HepG2 (cell line): ENCODE measurements around the gene COPS8. TPM values are rescaled to one million over a fixed set of nuclear protein-coding genes. Genes with fewer than 3 reads are reported as not detected.
A peak's percentile ranks its signal among the peaks of the same experiment; 100 is the strongest.

Source experiments
- HNRNPL ChIP-seq: fragments of 200-400 bp; formaldehyde crosslinking; IDR thresholded peaks from 2 replicates; pipeline ENCODE4 v1.6.1; 2017; ENCODE audit warnings: mild to moderate bottlenecking, low read depth, low read length
- MIER3 ChIP-seq: IDR thresholded peaks from 2 replicates; pipeline ENCODE4 v1.6.1; 2016; ENCODE audit warnings: missing compliant biosample characterization, borderline replicate concordance
- RBAK ChIP-seq: sonication (generic); formaldehyde crosslinking; IDR thresholded peaks from 2 replicates; pipeline ENCODE4 v1.5.1; 2020; ENCODE audit warnings: mild to moderate bottlenecking, missing genetic modification reagents
- ZHX2 ChIP-seq, 2 experiments: sonication (generic) in 1 of 2; formaldehyde crosslinking in 1 of 2; IDR thresholded peaks; 2 replicates each; pipeline versions ENCODE4 v1.6.1 to v1.9.0; 2014 to 2022; ENCODE audit warnings: antibody characterized with exemption in 1 of 2, borderline replicate concordance in 1 of 2, inconsistent platforms in 1 of 2, low read depth in 1 of 2, missing genetic modification reagents in 1 of 2
- ZNF230 ChIP-seq: sonication (generic); formaldehyde crosslinking; IDR thresholded peaks from 2 replicates; pipeline ENCODE4 v1.4.0; 2020; ENCODE audit warnings: mild to moderate bottlenecking, missing genetic modification reagents
- ZNF691 ChIP-seq: sonication (generic); formaldehyde crosslinking; IDR thresholded peaks from 2 replicates; pipeline ENCODE4 v1.4.0; 2020; ENCODE audit warnings: missing genetic modification reagents, low read depth, mild to moderate bottlenecking, borderline replicate concordance
- ZNF703 ChIP-seq: sonication (generic); formaldehyde crosslinking; IDR thresholded peaks from 2 replicates; pipeline ENCODE4 v1.5.1; 2020; ENCODE audit warnings: missing genetic modification reagents, mild to moderate bottlenecking, moderate library complexity, borderline replicate concordance
- ZNF891 ChIP-seq: sonication (generic); formaldehyde crosslinking; IDR thresholded peaks from 2 replicates; pipeline ENCODE4 v1.5.0; 2020; ENCODE audit warnings: mild to moderate bottlenecking, missing genetic modification reagents
- ZSCAN5A ChIP-seq: sonication (generic); formaldehyde crosslinking; IDR thresholded peaks from 2 replicates; pipeline ENCODE4 v1.8.0; 2022; ENCODE audit warnings: mild to moderate bottlenecking, missing genetic modification reagents, borderline replicate concordance
- polyA plus RNA-seq, 8 experiments: library from polyadenylated mRNA; depleted of rRNA in 3 of 8; stranded (reverse) in 7 of 8; unstranded in 1 of 8; fragments of >200 nt; fragmentation: Illumina TruSeq in 4 of 8; extraction: Trizol in 4 of 8; gene quantifications; 2 replicates each; pipeline versions ENCODE4 v1.2.1 to v1.2.3, GENCODE V29; 2011 to 2016; ENCODE audit warnings: low read depth in 4 of 8, missing spikeins in 1 of 8, mixed read lengths in 1 of 8; ENCODE audit not compliant: insufficient read depth in 1 of 8
- total RNA-seq, 5 experiments: library from RNA; depleted of rRNA; stranded (reverse); fragments of >200 nt; fragmentation: Illumina TruSeq; extraction: Trizol; gene quantifications; 2 replicates each; pipeline ENCODE4 v1.2.3, GENCODE V29; 2016; ENCODE audit warnings: low read depth in 1 of 5
- TF ChIP-seq, protein P1 (sequence below), 2 experiments: fragments of 450-650 bp in 1 of 2; sonication (generic) in 1 of 2; formaldehyde crosslinking; IDR thresholded peaks; 2 replicates each; pipeline versions ENCODE4 v1.5.0 to v1.8.0; 2020 to 2022; ENCODE audit warnings: mild to moderate bottlenecking in 1 of 2, missing genetic modification reagents in 1 of 2
- TF ChIP-seq, protein P2 (sequence below): sonication (generic); formaldehyde crosslinking; IDR thresholded peaks from 2 replicates; pipeline ENCODE4 v1.4.0; 2020; ENCODE audit warnings: missing genetic modification reagents
- TF ChIP-seq, protein P3 (sequence below): sonication (generic); formaldehyde crosslinking; IDR thresholded peaks from 2 replicates; pipeline ENCODE4 v1.8.0; 2022; ENCODE audit warnings: missing genetic modification reagents, mild to moderate bottlenecking, moderate library complexity, borderline replicate concordance

Gene COPS8
- total and polyA plus RNA-seq, 2 of the 13 experiments (the other 11 are each of a cell fraction or from before 2014, with no cell fraction given), result 86.3 to 96.6 TPM

GRCh38 chr2:237085248-237086221 lies at the start of gene COPS8 (continued):
- TF ChIP-seq, protein P1, sequence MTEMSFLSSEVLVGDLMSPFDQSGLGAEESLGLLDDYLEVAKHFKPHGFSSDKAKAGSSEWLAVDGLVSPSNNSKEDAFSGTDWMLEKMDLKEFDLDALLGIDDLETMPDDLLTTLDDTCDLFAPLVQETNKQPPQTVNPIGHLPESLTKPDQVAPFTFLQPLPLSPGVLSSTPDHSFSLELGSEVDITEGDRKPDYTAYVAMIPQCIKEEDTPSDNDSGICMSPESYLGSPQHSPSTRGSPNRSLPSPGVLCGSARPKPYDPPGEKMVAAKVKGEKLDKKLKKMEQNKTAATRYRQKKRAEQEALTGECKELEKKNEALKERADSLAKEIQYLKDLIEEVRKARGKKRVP (CRISPR knock-in tag; IDR thresholded peaks at IDR 0.05), result peak in 1 of 2 experiments; percentile 79; a peak in 2 of 4 replicates
- TF ChIP-seq RBAK (CRISPR knock-in tag), result no peak
- TF ChIP-seq, protein P2, sequence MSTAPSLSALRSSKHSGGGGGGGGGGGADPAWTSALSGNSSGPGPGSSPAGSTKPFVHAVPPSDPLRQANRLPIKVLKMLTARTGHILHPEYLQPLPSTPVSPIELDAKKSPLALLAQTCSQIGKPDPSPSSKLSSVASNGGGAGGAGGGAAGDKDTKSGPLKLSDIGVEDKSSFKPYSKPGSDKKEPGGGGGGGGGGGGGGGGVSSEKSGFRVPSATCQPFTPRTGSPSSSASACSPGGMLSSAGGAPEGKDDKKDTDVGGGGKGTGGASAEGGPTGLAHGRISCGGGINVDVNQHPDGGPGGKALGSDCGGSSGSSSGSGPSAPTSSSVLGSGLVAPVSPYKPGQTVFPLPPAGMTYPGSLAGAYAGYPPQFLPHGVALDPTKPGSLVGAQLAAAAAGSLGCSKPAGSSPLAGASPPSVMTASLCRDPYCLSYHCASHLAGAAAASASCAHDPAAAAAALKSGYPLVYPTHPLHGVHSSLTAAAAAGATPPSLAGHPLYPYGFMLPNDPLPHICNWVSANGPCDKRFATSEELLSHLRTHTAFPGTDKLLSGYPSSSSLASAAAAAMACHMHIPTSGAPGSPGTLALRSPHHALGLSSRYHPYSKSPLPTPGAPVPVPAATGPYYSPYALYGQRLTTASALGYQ (CRISPR knock-in tag), result peak; percentile 96
- peak; percentile 97 for TF ChIP-seq ZNF891 (CRISPR knock-in tag)
- TF ChIP-seq ZSCAN5A (CRISPR knock-in tag), result peak; percentile 81
- TF ChIP-seq, protein P3, sequence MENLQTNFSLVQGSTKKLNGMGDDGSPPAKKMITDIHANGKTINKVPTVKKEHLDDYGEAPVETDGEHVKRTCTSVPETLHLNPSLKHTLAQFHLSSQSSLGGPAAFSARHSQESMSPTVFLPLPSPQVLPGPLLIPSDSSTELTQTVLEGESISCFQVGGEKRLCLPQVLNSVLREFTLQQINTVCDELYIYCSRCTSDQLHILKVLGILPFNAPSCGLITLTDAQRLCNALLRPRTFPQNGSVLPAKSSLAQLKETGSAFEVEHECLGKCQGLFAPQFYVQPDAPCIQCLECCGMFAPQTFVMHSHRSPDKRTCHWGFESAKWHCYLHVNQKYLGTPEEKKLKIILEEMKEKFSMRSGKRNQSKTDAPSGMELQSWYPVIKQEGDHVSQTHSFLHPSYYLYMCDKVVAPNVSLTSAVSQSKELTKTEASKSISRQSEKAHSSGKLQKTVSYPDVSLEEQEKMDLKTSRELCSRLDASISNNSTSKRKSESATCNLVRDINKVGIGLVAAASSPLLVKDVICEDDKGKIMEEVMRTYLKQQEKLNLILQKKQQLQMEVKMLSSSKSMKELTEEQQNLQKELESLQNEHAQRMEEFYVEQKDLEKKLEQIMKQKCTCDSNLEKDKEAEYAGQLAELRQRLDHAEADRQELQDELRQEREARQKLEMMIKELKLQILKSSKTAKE, result peak; percentile 97
- TF ChIP-seq HNRNPL, result 0 out of 2 replicates have a peak, but pooled peaks have one; percentile 16
- TF ChIP-seq ZNF230 (CRISPR knock-in tag), result peak; percentile 88; the same call in 1 of the 2 replicates
- peak; percentile 99 for TF ChIP-seq ZHX2 (IDR thresholded peaks at IDR 0.05; ENCODE audit: low read depth)
- peak; percentile 15; the same call in 1 of the 2 replicates for TF ChIP-seq ZHX2 (CRISPR knock-in tag; IDR thresholded peaks at IDR 0.05; ENCODE audit: borderline replicate concordance)
- peak; percentile 65; the same call in 1 of the 2 replicates for TF ChIP-seq ZNF703 (CRISPR knock-in tag)
- peak; percentile 97 for TF ChIP-seq ZNF691 (CRISPR knock-in tag)
- peak; percentile 95 for TF ChIP-seq MIER3 (CRISPR knock-in tag)
